Measurements from ENCODE around the gene PTPRR. TPM values are rescaled to one million over a fixed set of nuclear protein-coding genes. Genes with fewer than 3 reads are reported as not detected.
A peak's percentile ranks its signal among the peaks of the same experiment; 100 is the strongest.

Gene PTPRR, protein sequence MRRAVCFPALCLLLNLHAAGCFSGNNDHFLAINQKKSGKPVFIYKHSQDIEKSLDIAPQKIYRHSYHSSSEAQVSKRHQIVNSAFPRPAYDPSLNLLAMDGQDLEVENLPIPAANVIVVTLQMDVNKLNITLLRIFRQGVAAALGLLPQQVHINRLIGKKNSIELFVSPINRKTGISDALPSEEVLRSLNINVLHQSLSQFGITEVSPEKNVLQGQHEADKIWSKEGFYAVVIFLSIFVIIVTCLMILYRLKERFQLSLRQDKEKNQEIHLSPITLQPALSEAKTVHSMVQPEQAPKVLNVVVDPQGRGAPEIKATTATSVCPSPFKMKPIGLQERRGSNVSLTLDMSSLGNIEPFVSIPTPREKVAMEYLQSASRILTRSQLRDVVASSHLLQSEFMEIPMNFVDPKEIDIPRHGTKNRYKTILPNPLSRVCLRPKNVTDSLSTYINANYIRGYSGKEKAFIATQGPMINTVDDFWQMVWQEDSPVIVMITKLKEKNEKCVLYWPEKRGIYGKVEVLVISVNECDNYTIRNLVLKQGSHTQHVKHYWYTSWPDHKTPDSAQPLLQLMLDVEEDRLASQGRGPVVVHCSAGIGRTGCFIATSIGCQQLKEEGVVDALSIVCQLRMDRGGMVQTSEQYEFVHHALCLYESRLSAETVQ
- 1.4 and 5.5 TPM in 2 replicates for polyA plus RNA-seq (2012; rRNA removed)
- 4.7 and 6.6 TPM in 2 replicates for polyA plus RNA-seq (2012; cell fraction: cytosol; rRNA removed)
- polyA plus RNA-seq (2012; cell fraction: nucleus; rRNA removed) = 1.3 and 2.5 TPM in 2 replicates

DNA sequence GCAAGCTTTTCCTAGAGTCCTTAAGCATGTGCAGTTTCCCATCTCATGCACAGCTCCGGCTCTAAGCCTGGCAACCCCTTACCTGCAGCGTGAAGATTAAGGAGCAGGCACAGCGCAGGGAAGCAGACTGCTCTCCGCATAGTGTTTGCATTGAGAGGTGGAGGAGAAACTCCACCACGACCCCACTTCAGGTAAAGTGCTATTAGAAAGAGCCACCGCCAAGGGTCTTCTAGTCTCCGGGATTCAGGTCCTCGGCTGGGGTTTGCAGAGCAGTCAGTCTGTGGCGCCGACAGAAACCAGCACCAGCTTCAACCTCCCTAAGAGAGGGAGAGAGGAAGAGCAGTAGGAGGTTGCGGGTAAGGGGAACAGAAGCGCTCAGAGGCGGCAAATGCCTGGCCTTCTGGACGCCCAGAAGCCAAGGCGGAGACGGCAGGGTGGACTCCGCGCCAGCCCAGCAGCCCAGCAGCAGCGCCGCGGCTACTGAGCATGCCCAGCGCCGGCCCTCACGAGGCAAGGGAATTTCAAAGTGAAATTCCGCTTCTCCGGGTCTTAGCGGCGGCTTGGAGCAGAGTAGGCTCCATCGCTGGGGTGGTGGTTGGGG lies at the start of gene PTPRR:
TSS of gene PTPRR (minus strand) at position 488 of the 601 bp plus-strand sequence. CDS start at position 140, 348 bp downstream.
- Histone ChIP-seq H3K9ac (no peak within 1 kb of the TSS), H3K9me3 (no peaks in the 10 kb centered on the region), H3K4me2 (0 out of 2 replicates have a peak within 1 kb of the TSS, but pooled peaks have one; percentile 47), H3K9me2 (no peaks in the 10 kb centered on the region), H2AFZ (ENCODE audit: low read depth) (no peak within 1 kb of the TSS), H4K20me1 (ENCODE audit: insufficient read depth) (no peaks in the 10 kb centered on the region), H3K79me2 (ENCODE audit: insufficient read depth) (no peaks in the 10 kb centered on the region), H3K27me3 (ENCODE audit: insufficient read depth) (peaks cover 8% of the 10 kb centered on the region; the same call in 1 of the 2 replicates), H3K36me3 (replicated peaks in 1 of 2; ENCODE audit: control insufficient read depth in 1 of 2, insufficient read depth in 2 of 2, low read length in 1 of 2) (no peaks in the 10 kb centered on the region), H3K27ac (ENCODE audit: low read depth in 2 of 2, low read length in 1 of 2) (peak within 1 kb of the TSS in 1 of 2 experiments; percentile 89; a peak in 2 of 4 replicates), H3F3A (replicated peaks; ENCODE audit: insufficient read depth) (no peaks in the 10 kb centered on the region), H3K4me3 (ENCODE audit: low read depth in 2 of 2, low read length in 1 of 2) (peak within 1 kb of the TSS; percentile 19 to 51; a peak in 2 of 4 replicates), H3K4me1 (ENCODE audit: control insufficient read depth in 1 of 2, insufficient read depth in 2 of 2, low read depth in 1 of 2, low read length in 1 of 2) (peaks cover 0 to 4% of the 10 kb centered on the region in 2 experiments; a peak in 2 of 4 replicates)
- peak; percentile 76 for DNase-seq
- WGBS (ENCODE audit: low lambda C conversion rate) = 4% methylated on average over 18 of the region's 29 CpGs
- ChIA-PET CTCF (interaction anchor here (1.1 kb wide), 1 partner anchor 187 kb away, joined by 3 read pairs; no protein-coding TSS in a partner anchor), POLR2A (no interaction called here)
- TF ChIP-seq NRF1 (IDR thresholded peaks at IDR 0.05; ENCODE audit: low read depth, low read length) (peak; percentile 63; the same call in 1 of the 2 replicates), RAD21 (IDR thresholded peaks at IDR 0.05; ENCODE audit: low read length) (0 out of 2 replicates have a peak, but pooled peaks have one; percentile 2), MXI1 (IDR thresholded peaks at IDR 0.05; ENCODE audit: low read depth, low read length) (peak; percentile 41; the same call in 1 of the 2 replicates), CHD2 (IDR thresholded peaks at IDR 0.05; ENCODE audit: low read length, partially characterized antibody) (no peak)

DNA sequence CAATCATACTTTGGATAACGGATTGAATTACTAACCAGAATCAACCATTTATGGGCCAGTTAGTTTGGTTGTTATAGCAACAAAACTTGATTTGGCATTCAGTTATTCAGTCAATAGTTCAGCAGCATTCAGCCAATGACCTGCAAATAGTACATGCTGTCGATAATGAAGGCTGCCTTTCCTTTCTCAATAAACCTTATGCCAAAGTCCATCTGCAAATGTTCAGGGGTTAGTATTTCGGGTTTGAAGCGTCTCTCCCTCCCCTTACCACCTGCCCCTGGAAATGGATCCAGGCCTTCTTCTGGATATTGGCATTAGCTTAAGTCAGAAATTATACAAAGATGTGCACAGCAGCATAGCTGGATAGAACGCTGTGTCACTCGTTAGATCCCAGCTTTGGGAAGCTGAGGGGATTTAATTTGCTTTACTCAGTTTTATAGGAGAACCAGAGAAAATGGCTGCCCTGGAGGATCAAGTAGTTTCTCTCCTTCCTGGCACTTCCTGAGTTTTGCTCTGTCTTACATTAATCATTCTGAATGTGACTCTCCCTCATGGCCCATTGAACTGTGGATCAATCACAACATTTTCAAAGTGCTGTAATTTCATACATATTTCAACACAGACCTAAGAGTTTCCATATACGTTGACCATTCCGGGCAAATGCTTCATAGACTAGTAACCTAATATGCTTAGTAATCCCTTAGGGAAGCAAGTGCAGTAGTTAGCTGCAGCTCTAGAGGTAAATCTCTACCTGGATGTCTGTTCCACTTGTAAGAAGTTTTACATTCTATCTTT lies 46.7 kb upstream of the PTPRR start:
- H3K4me1 ChIP-seq (ENCODE audit: control insufficient read depth in 1 of 2, insufficient read depth in 2 of 2, low read depth in 1 of 2, low read length in 1 of 2) = no peaks in the 10 kb centered on the region; a peak in 1 of 4 replicates
- WGBS (ENCODE audit: low lambda C conversion rate) = 67% methylated on average over 8 of the region's 8 CpGs
- no peaks in the 10 kb centered on the region for H3K9me3 ChIP-seq
- H3K27me3 ChIP-seq (ENCODE audit: insufficient read depth) = no peaks in the 10 kb centered on the region
- no peak for DNase-seq
- no peak overlapping the region for H3K4me3 ChIP-seq (ENCODE audit: low read depth in 2 of 2, low read length in 1 of 2)
- no peak overlapping the region for H2AFZ ChIP-seq (ENCODE audit: low read depth)
- no peak overlapping the region for H3K9ac ChIP-seq
- no peaks in the 10 kb centered on the region for H3F3A ChIP-seq (replicated peaks; ENCODE audit: insufficient read depth)
- H3K36me3 ChIP-seq (replicated peaks in 1 of 2; ENCODE audit: control insufficient read depth in 1 of 2, insufficient read depth in 2 of 2, low read length in 1 of 2) = no peaks in the 10 kb centered on the region
- H3K4me2 ChIP-seq = no peak overlapping the region
- CTCF ChIA-PET = interaction anchor here (1.0 kb wide), 1 partner anchor 9 kb away, joined by 3 read pairs; no protein-coding TSS in a partner anchor
- H3K27ac ChIP-seq (ENCODE audit: low read depth in 2 of 2, low read length in 1 of 2) = no peak overlapping the region
- POLR2A ChIA-PET = no interaction called here
- no peaks in the 10 kb centered on the region for H3K79me2 ChIP-seq (ENCODE audit: insufficient read depth)
- H3K9me2 ChIP-seq = no peaks in the 10 kb centered on the region
- H4K20me1 ChIP-seq (ENCODE audit: insufficient read depth) = no peaks in the 10 kb centered on the region
- TF ChIP-seq MEF2A (IDR thresholded peaks at IDR 0.05; ENCODE audit: borderline replicate concordance, low read depth) (no peak), JUND (IDR thresholded peaks at IDR 0.05) (no peak), TAF1 (IDR thresholded peaks at IDR 0.05; ENCODE audit: borderline replicate concordance, low read depth, low read length) (no peak), ELF1 (IDR thresholded peaks at IDR 0.05) (no peak), TEAD4 (IDR thresholded peaks at IDR 0.05; ENCODE audit: borderline replicate concordance, insufficient read depth) (no peak), TCF12 (IDR thresholded peaks at IDR 0.05) (no peak), GATA2 (CRISPR knock-in tag; IDR thresholded peaks at IDR 0.05) (no peak), MXI1 (IDR thresholded peaks at IDR 0.05; ENCODE audit: low read depth, low read length) (no peak), CHD2 (IDR thresholded peaks at IDR 0.05; ENCODE audit: low read length, partially characterized antibody) (no peak), EP300 (IDR thresholded peaks at IDR 0.05; ENCODE audit: borderline replicate concordance in 1 of 2, low read depth in 1 of 2, low read length in 1 of 2) (no peak), FOXM1 (IDR thresholded peaks at IDR 0.05; ENCODE audit: low read depth) (no peak), NFIC (IDR thresholded peaks at IDR 0.05; ENCODE audit: borderline replicate concordance) (no peak)
- TF ChIP-seq, protein P1, sequence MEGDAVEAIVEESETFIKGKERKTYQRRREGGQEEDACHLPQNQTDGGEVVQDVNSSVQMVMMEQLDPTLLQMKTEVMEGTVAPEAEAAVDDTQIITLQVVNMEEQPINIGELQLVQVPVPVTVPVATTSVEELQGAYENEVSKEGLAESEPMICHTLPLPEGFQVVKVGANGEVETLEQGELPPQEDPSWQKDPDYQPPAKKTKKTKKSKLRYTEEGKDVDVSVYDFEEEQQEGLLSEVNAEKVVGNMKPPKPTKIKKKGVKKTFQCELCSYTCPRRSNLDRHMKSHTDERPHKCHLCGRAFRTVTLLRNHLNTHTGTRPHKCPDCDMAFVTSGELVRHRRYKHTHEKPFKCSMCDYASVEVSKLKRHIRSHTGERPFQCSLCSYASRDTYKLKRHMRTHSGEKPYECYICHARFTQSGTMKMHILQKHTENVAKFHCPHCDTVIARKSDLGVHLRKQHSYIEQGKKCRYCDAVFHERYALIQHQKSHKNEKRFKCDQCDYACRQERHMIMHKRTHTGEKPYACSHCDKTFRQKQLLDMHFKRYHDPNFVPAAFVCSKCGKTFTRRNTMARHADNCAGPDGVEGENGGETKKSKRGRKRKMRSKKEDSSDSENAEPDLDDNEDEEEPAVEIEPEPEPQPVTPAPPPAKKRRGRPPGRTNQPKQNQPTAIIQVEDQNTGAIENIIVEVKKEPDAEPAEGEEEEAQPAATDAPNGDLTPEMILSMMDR (IDR thresholded peaks at IDR 0.05) = no peak
- TF ChIP-seq, protein P2, sequence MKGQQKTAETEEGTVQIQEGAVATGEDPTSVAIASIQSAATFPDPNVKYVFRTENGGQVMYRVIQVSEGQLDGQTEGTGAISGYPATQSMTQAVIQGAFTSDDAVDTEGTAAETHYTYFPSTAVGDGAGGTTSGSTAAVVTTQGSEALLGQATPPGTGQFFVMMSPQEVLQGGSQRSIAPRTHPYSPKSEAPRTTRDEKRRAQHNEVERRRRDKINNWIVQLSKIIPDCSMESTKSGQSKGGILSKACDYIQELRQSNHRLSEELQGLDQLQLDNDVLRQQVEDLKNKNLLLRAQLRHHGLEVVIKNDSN (IDR thresholded peaks at IDR 0.05; ENCODE audit: borderline replicate concordance, low read depth) = no peak
- TF ChIP-seq, protein P3, sequence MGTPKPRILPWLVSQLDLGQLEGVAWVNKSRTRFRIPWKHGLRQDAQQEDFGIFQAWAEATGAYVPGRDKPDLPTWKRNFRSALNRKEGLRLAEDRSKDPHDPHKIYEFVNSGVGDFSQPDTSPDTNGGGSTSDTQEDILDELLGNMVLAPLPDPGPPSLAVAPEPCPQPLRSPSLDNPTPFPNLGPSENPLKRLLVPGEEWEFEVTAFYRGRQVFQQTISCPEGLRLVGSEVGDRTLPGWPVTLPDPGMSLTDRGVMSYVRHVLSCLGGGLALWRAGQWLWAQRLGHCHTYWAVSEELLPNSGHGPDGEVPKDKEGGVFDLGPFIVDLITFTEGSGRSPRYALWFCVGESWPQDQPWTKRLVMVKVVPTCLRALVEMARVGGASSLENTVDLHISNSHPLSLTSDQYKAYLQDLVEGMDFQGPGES (IDR thresholded peaks at IDR 0.05; ENCODE audit: low read depth, low read length) = no peak
- TF ChIP-seq, protein P4, sequence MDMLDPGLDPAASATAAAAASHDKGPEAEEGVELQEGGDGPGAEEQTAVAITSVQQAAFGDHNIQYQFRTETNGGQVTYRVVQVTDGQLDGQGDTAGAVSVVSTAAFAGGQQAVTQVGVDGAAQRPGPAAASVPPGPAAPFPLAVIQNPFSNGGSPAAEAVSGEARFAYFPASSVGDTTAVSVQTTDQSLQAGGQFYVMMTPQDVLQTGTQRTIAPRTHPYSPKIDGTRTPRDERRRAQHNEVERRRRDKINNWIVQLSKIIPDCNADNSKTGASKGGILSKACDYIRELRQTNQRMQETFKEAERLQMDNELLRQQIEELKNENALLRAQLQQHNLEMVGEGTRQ (IDR thresholded peaks at IDR 0.05; ENCODE audit: borderline replicate concordance, low read depth, low read length) = no peak
